Osteocyte (in vitro differentiated cells): ENCODE measurements around the gene FAM171A1. TPM values are rescaled to one million over a fixed set of nuclear protein-coding genes. Genes with fewer than 3 reads are reported as not detected.

Source experiments
- DNase-seq: peaks from one replicate; pipeline ENCODE4 v3.0.0; 2021; ENCODE audit warnings: mixed read lengths; ENCODE audit not compliant: unreplicated experiment; ENCODE audit errors: extremely low spot score
- H3K27ac Mint-ChIP-seq: one replicate; pipeline ENCODE4 v1.8.0; 2021; ENCODE audit warnings: mild to moderate bottlenecking, mixed read lengths; ENCODE audit not compliant: unreplicated experiment
- H3K27me3 Mint-ChIP-seq: one replicate; pipeline ENCODE4 v1.8.0; 2021; ENCODE audit warnings: mixed read lengths; ENCODE audit not compliant: unreplicated experiment
- H3K36me3 Mint-ChIP-seq: one replicate; pipeline ENCODE4 v1.8.0; 2021; ENCODE audit warnings: mixed read lengths; ENCODE audit not compliant: unreplicated experiment
- H3K4me1 Mint-ChIP-seq: one replicate; pipeline ENCODE4 v1.8.0; 2021; ENCODE audit warnings: mixed read lengths; ENCODE audit not compliant: unreplicated experiment
- H3K4me3 Mint-ChIP-seq: one replicate; pipeline ENCODE4 v1.8.0; 2021; ENCODE audit warnings: mild to moderate bottlenecking, moderate library complexity, mixed read lengths; ENCODE audit not compliant: unreplicated experiment
- H3K9me3 Mint-ChIP-seq: one replicate; pipeline ENCODE4 v1.8.0; 2021; ENCODE audit warnings: mixed read lengths; ENCODE audit not compliant: unreplicated experiment
- total RNA-seq: library from RNA; stranded (reverse); gene quantifications from 2 replicates; pipeline ENCODE4 v1.2.1, GENCODE V29; 2021
- TF ChIP-seq, protein P1 (sequence below): fragments of 200-600 bp; sonication (generic); IDR thresholded peaks from 2 replicates; pipeline ENCODE4 v1.5.0; 2021; ENCODE audit warnings: antibody characterized with exemption, mild to moderate bottlenecking, moderate library complexity

FAM171A1 gene
- total RNA-seq, 1 donor from 2014 or later, result 30.4 TPM

DNA sequence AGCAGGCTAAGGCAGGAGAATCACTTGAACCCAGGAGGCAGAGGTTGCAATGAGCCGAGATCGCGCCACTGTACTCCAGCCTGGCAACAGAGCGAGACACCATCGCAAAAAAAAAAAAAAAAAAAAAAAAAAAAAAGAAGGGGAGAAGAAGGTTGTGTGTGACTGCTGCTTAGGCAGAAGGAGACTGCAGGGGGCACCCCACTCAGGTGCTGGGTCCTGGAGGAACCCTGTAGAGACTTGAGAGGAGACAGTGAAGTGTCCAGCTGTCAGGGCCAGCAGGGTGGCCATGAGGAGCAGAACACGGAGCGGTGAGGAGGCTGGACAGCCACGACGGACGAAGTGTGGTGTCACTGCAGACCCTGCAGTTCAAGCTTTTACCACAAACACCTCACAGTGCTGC is 103.6 kb downstream of the FAM171A1 start:
- H3K36me3 Mint-ChIP-seq, result peaks cover 26% of the 10 kb centered on the region
- no peak for DNase-seq
- H3K27ac Mint-ChIP-seq, result no peak overlapping the region
- no peaks in the 10 kb centered on the region for H3K27me3 Mint-ChIP-seq
- no peaks in the 10 kb centered on the region for H3K9me3 Mint-ChIP-seq
- no peaks in the 10 kb centered on the region for H3K4me1 Mint-ChIP-seq
- TF ChIP-seq, protein P1, sequence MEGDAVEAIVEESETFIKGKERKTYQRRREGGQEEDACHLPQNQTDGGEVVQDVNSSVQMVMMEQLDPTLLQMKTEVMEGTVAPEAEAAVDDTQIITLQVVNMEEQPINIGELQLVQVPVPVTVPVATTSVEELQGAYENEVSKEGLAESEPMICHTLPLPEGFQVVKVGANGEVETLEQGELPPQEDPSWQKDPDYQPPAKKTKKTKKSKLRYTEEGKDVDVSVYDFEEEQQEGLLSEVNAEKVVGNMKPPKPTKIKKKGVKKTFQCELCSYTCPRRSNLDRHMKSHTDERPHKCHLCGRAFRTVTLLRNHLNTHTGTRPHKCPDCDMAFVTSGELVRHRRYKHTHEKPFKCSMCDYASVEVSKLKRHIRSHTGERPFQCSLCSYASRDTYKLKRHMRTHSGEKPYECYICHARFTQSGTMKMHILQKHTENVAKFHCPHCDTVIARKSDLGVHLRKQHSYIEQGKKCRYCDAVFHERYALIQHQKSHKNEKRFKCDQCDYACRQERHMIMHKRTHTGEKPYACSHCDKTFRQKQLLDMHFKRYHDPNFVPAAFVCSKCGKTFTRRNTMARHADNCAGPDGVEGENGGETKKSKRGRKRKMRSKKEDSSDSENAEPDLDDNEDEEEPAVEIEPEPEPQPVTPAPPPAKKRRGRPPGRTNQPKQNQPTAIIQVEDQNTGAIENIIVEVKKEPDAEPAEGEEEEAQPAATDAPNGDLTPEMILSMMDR, result no peak
- no peak overlapping the region for H3K4me3 Mint-ChIP-seq

- TF ChIP-seq, protein P1, result no peak
- H3K36me3 Mint-ChIP-seq, result peaks cover 21% of the 10 kb centered on the region
Observed at GRCh38 chr10:15266117-15266516, 105.0 kb downstream of the FAM171A1 start.

DNA sequence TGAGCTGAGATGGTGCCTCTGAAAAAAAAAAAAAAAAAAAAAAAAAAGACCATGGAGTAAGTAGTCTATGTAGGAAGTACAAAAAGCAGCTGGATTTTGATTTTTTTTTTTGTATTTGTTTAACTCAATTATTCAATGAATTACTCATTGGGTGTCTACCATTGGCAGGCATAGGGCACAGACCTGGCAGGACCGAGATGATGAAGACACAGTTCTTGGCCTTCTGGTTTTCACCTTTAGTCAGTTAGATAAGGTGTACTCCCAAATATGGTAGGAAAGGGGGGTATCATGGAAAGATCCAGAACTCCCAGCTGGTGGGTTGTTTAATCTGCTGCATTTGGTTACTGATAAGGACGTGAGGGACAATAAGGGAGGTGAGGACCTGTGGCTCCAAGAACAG is 105.5 kb downstream of the FAM171A1 start:
- TF ChIP-seq, protein P1, result no peak
- no peaks in the 10 kb centered on the region for H3K27me3 Mint-ChIP-seq
- H3K4me1 Mint-ChIP-seq, result no peaks in the 10 kb centered on the region
- peaks cover 18% of the 10 kb centered on the region for H3K36me3 Mint-ChIP-seq
- H3K9me3 Mint-ChIP-seq, result no peaks in the 10 kb centered on the region
- DNase-seq, result no peak
- no peak overlapping the region for H3K27ac Mint-ChIP-seq
- H3K4me3 Mint-ChIP-seq, result no peak overlapping the region

More at GRCh38 chr10:15266117-15266516, 105.0 kb downstream of the FAM171A1 start:
- Mint-ChIP-seq H3K4me1 (no peaks in the 10 kb centered on the region), H3K27me3 (no peaks in the 10 kb centered on the region), H3K4me3 (no peak overlapping the region), H3K27ac (no peak overlapping the region), H3K9me3 (no peaks in the 10 kb centered on the region)
- no peak for DNase-seq

DNA sequence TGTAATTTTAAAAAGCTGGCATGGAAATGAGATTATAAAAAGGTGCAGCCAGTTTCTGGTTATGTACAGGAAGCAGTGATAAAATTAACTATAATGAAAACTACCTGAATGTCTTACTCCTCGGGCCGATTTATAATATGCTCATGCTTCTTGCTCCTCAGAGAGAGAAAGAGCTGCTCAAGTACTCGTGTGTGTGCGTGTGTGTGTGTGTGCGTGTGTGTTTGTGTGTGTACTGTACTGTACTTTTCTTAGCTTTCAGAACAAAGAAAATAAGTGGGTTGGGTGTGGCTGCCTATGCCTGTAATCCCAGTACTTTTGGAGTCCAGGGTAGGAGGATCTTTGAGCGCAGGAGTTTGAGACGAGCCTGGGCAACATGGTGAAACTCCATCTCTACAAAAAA is 106.0 kb downstream of the FAM171A1 start:
- Mint-ChIP-seq H3K27me3 (no peaks in the 10 kb centered on the region), H3K4me3 (no peak overlapping the region), H3K36me3 (peaks cover 18% of the 10 kb centered on the region), H3K9me3 (no peaks in the 10 kb centered on the region), H3K27ac (no peak overlapping the region), H3K4me1 (no peaks in the 10 kb centered on the region)
- TF ChIP-seq, protein P1, result no peak
- DNase-seq, result no peak

- no peak overlapping the region for H3K4me3 Mint-ChIP-seq
- H3K9me3 Mint-ChIP-seq, result no peaks in the 10 kb centered on the region
- no peak overlapping the region for H3K27ac Mint-ChIP-seq
- DNase-seq, result no peak
- no peaks in the 10 kb centered on the region for H3K4me1 Mint-ChIP-seq
- peaks cover 12% of the 10 kb centered on the region for H3K36me3 Mint-ChIP-seq
- TF ChIP-seq, protein P1, result no peak
- H3K27me3 Mint-ChIP-seq, result no peaks in the 10 kb centered on the region
Observed at GRCh38 chr10:15263657-15264323, 107.3 kb downstream of the FAM171A1 start.
